ENCODE results near the gene ADAMTS13.

GRCh38 chr9:133386338-133386737 is 35.8 kb upstream of the ADAMTS13 start:
- TF ChIP-seq CTCF (IDR thresholded peaks at IDR 0.05 in 8 of 11, conservative IDR thresholded peaks at IDR 0.05 in 3 of 11): no peak
- no peak for TF ChIP-seq POLR2A (IDR thresholded peaks at IDR 0.05)
